Calu3 (cell line): ENCODE results near the gene PSME4. TPM values are rescaled to one million over a fixed set of nuclear protein-coding genes. Genes with fewer than 3 reads are reported as not detected.

Experiments used
- Bru-seq: library from RNA; stranded (reverse); fragments of 400-500 nt; gene quantifications from one replicate; lab custom pipeline; 2021; lab: Mats Ljungman, UMichigan
- BruChase-seq, 2 experiments: library from RNA; stranded (reverse); fragments of 400-500 nt; gene quantifications; one replicate each; lab custom pipeline; 2021; lab: Mats Ljungman, UMichigan
- BruUV-seq: library from RNA; stranded (reverse); fragments of 400-500 nt; replicated peaks from 2 replicates; lab custom pipeline; 2021; lab: Mats Ljungman, UMichigan
- CTCF ChIA-PET: fragments of 300-600 bp; sonication (Branson Sonifier 250); formaldehyde crosslinking; loops from one replicate; lab custom pipeline; 2022; ENCODE audit warnings: antibody characterized with exemption; lab: Charles Lee
- DNase-seq: peaks from one replicate; pipeline ENCODE4 v3.0.0; 2022
- H3K27ac Mint-ChIP-seq: one replicate; pipeline ENCODE4 v1.8.0; 2022; ENCODE audit warnings: mixed read lengths; ENCODE audit not compliant: unreplicated experiment
- H3K27me3 Mint-ChIP-seq: one replicate; pipeline ENCODE4 v1.8.0; 2022; ENCODE audit warnings: mixed read lengths; ENCODE audit not compliant: unreplicated experiment
- H3K36me3 Mint-ChIP-seq: one replicate; pipeline ENCODE4 v1.8.0; 2022; ENCODE audit warnings: mild to moderate bottlenecking, moderate library complexity, mixed read lengths; ENCODE audit not compliant: insufficient read depth, unreplicated experiment
- H3K4me1 Mint-ChIP-seq: one replicate; pipeline ENCODE4 v1.8.0; 2022; ENCODE audit warnings: mild to moderate bottlenecking, low read depth, mixed read lengths; ENCODE audit not compliant: unreplicated experiment
- H3K4me3 Mint-ChIP-seq: one replicate; pipeline ENCODE4 v1.8.0; 2022; ENCODE audit warnings: mild to moderate bottlenecking, low read depth, moderate library complexity, mixed read lengths; ENCODE audit not compliant: unreplicated experiment
- H3K9me3 Mint-ChIP-seq: one replicate; pipeline ENCODE4 v1.8.0; 2022; ENCODE audit warnings: low read depth, mixed read lengths; ENCODE audit not compliant: unreplicated experiment
- CTCF ChIP-seq: fragments of 200-600 bp; IDR thresholded peaks from one replicate; pipeline ENCODE4 v1.8.0; 2022; ENCODE audit warnings: antibody characterized with exemption; ENCODE audit not compliant: unreplicated experiment
- intact Hi-C: fragments of 100-400 bp; cut with micrococcal nuclease; formaldehyde crosslinking; loops from one replicate; pipeline ENCODE4 v1.10.0; 2022; ENCODE audit not compliant: unreplicated experiment
- long read RNA-seq: library from polyadenylated mRNA; stranded (forward); transcript quantifications from one replicate; pipeline ENCODE4 v2.0.0, GENCODE V29; 2022
- total RNA-seq: library from RNA; stranded (reverse); gene quantifications from 2 replicates; pipeline ENCODE4 v1.2.3, GENCODE V29; 2022

Gene PSME4
- total RNA-seq, result 53.7 and 58.4 TPM in 2 replicates
- Bru-seq, nascent RNA, result percentile 92 among the genes with signal in this experiment
- BruChase-seq, experiment 1, labeled RNA remaining after a 6-hour chase, result percentile 86 among the genes with signal in this experiment
- BruChase-seq, experiment 2, labeled RNA remaining after a 2-hour chase, result percentile 86 among the genes with signal in this experiment
- long read RNA-seq, full-length matches to known transcripts, result 1 of 10 reads
- long read RNA-seq, partial matches to known transcripts, result 6 of 10 reads
- long read RNA-seq, other reads (novel, unspliced or antisense), result 3 of 10 reads

GRCh38 chr2:53970724-53971602 is at the start of gene PSME4:
PSME4 (minus strand) TSS chr2:53970993; CDS start chr2:53970784, 209 bp downstream.
- peak within 1 kb of the TSS; percentile 98 for H3K27ac Mint-ChIP-seq
- peak; percentile 96 for DNase-seq
- no TSS peak for BruUV-seq
- H3K4me3 Mint-ChIP-seq, result peak within 1 kb of the TSS; percentile 97
- CTCF ChIA-PET, result interaction anchor here (0.6 to 1.6 kb wide), 2 partner anchors 122 to 520 kb away, joined by 3 to 4 read pairs; no protein-coding TSS in a partner anchor
- intact Hi-C loops, result no loop called here
- no peaks in the 10 kb centered on the region for H3K9me3 Mint-ChIP-seq
- H3K4me1 Mint-ChIP-seq, result peaks cover 42% of the 10 kb centered on the region
- H3K36me3 Mint-ChIP-seq, result peaks cover 43% of the 10 kb centered on the region
- TF ChIP-seq CTCF, result no peak
- no peaks in the 10 kb centered on the region for H3K27me3 Mint-ChIP-seq

- CTCF ChIA-PET, result interaction anchor here (0.7 kb wide), 1 partner anchor 829 kb away, joined by 5 read pairs; no protein-coding TSS in a partner anchor
- Mint-ChIP-seq H3K4me3 (no peak overlapping the region), H3K27ac (no peak overlapping the region), H3K4me1 (no peaks in the 10 kb centered on the region), H3K9me3 (peaks cover 4% of the 10 kb centered on the region), H3K36me3 (peaks cover 4% of the 10 kb centered on the region), H3K27me3 (no peaks in the 10 kb centered on the region)
- intact Hi-C loops, result no loop called here
- no peak for DNase-seq
- no peak for TF ChIP-seq CTCF
- BruUV-seq, result no TSS peak
Measured at GRCh38 chr2:54015798-54016699, 45.3 kb upstream of the PSME4 start.

- no peaks in the 10 kb centered on the region for H3K36me3 Mint-ChIP-seq
- no peak for DNase-seq
- no peaks in the 10 kb centered on the region for H3K4me1 Mint-ChIP-seq
- no peak overlapping the region for H3K27ac Mint-ChIP-seq
- no peaks in the 10 kb centered on the region for H3K9me3 Mint-ChIP-seq
- no peak overlapping the region for H3K4me3 Mint-ChIP-seq
- no peaks in the 10 kb centered on the region for H3K27me3 Mint-ChIP-seq
- no TSS peak for BruUV-seq
- TF ChIP-seq CTCF, result no peak
- intact Hi-C loops, result no loop called here
- CTCF ChIA-PET, result no interaction called here
Measured at GRCh38 chr2:54013996-54014395, 43.2 kb upstream of the PSME4 start.
